Peyer's patch (tissue), 4 donors: ENCODE data around the gene GPR78.

Experiments
- POLR2A ChIP-seq, 2 donors: fragments of 450-650 bp; IDR thresholded peaks; one replicate each; pipeline ENCODE4 v1.5.1; 2017; ENCODE audit warnings: antibody characterized with exemption in 2 of 2, mild to moderate bottlenecking in 2 of 2, moderate library complexity in 2 of 2
- TF ChIP-seq, protein P1 (sequence below), 6 experiments: fragments of 450-650 bp in 4 of 6; fragments of 200-600 bp in 2 of 6; sonication (generic) in 1 of 6; IDR thresholded peaks; one replicate each; pipeline ENCODE4 v1.5.1; 2017 to 2019; ENCODE audit warnings: antibody characterized with exemption in 6 of 6, mild to moderate bottlenecking in 3 of 6, moderate library complexity in 1 of 6

DNA sequence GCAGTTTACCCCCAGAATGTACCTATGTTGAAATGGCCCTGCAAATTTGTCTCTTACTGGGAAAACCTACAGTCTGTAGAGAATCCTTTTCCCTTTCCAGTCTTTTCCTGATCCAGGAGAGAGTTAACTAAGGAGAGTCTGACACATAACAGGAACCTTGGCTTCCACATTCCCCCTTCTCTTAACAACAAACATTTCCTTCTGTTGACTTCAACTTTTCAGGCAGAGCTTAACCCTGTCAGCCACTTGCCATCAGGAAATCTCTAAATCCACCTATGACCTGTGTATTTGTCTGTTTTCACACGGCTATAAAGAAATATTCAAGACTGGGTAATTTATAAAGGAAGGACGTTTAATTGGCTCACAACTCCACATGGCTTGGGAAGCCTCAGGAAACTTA lies 45.6 kb upstream of the GPR78 start:
- TF ChIP-seq, protein P1, sequence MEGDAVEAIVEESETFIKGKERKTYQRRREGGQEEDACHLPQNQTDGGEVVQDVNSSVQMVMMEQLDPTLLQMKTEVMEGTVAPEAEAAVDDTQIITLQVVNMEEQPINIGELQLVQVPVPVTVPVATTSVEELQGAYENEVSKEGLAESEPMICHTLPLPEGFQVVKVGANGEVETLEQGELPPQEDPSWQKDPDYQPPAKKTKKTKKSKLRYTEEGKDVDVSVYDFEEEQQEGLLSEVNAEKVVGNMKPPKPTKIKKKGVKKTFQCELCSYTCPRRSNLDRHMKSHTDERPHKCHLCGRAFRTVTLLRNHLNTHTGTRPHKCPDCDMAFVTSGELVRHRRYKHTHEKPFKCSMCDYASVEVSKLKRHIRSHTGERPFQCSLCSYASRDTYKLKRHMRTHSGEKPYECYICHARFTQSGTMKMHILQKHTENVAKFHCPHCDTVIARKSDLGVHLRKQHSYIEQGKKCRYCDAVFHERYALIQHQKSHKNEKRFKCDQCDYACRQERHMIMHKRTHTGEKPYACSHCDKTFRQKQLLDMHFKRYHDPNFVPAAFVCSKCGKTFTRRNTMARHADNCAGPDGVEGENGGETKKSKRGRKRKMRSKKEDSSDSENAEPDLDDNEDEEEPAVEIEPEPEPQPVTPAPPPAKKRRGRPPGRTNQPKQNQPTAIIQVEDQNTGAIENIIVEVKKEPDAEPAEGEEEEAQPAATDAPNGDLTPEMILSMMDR (IDR thresholded peaks at IDR 0.05) = no peak
- no peak for TF ChIP-seq POLR2A (IDR thresholded peaks at IDR 0.05)
